GM19240 (cell line): Measurements from ENCODE around the gene MBOAT2.

ENCODE experiments used
- DNase-seq: peaks from one replicate; pipeline ENCODE4 v3.0.0; 2011; ENCODE audit warnings: low spot score; ENCODE audit not compliant: insufficient read length

MBOAT2 gene

GRCh38 chr2:8861797-8862196 is 141.7 kb downstream of the MBOAT2 start:
- DNase-seq: no peak

GRCh38 chr2:8860239-8860638 is 143.2 kb downstream of the MBOAT2 start:
- DNase-seq: no peak

- no peak for DNase-seq
These were observed 144.6 kb downstream of the MBOAT2 start for GRCh38 chr2:8858910-8859309.

- no peak for DNase-seq
These were observed 145.2 kb downstream of the MBOAT2 start for GRCh38 chr2:8858264-8858663.

- no peak for DNase-seq
These were observed 145.8 kb downstream of the MBOAT2 start for GRCh38 chr2:8857709-8858108.

- DNase-seq: no peak
These were observed 147.3 kb downstream of the MBOAT2 start for GRCh38 chr2:8856176-8856575.

GRCh38 chr2:8855010-8855409 is 148.5 kb downstream of the MBOAT2 start:
- DNase-seq: no peak

- no peak for DNase-seq
These were observed 150.1 kb downstream of the MBOAT2 start for GRCh38 chr2:8853426-8853825.

- no peak for DNase-seq
These were observed 151.5 kb downstream of the MBOAT2 start for GRCh38 chr2:8851811-8852560.

GRCh38 chr2:8850845-8851487 is 152.5 kb downstream of the MBOAT2 start:
- DNase-seq: no peak

- no peak for DNase-seq
These were observed 154.2 kb downstream of the MBOAT2 start for GRCh38 chr2:8849327-8849726.

- no peak for DNase-seq
These were observed 155.0 kb downstream of the MBOAT2 start for GRCh38 chr2:8848328-8849100.

- DNase-seq: no peak
These were observed 156.1 kb downstream of the MBOAT2 start for GRCh38 chr2:8847400-8847799.

- DNase-seq: no peak
These were observed 161.6 kb downstream of the MBOAT2 start for GRCh38 chr2:8841932-8842331.

GRCh38 chr2:8840475-8841091 is 162.9 kb downstream of the MBOAT2 start:
- DNase-seq: no peak

GRCh38 chr2:8839189-8839965 is 164.1 kb downstream of the MBOAT2 start:
- no peak for DNase-seq

- DNase-seq: no peak
These were observed 165.7 kb downstream of the MBOAT2 start for GRCh38 chr2:8837795-8838140.

GRCh38 chr2:8836971-8837794 is 166.3 kb downstream of the MBOAT2 start, which contains the start of gene KIDINS220:
KIDINS220 (minus strand) TSS chr2:8837613; CDS start chr2:8827093, 10,520 bp downstream.
- DNase-seq: peak; percentile 94

- no peak for DNase-seq
These were observed 168.2 kb downstream of the MBOAT2 start for GRCh38 chr2:8835279-8835678.

- no peak for DNase-seq
These were observed 169.6 kb downstream of the MBOAT2 start for GRCh38 chr2:8833853-8834252.
